ENCODE results near the gene ZNF778. TPM values are rescaled to one million over a fixed set of nuclear protein-coding genes. Genes with fewer than 3 reads are reported as not detected.
A peak's percentile ranks its signal among the peaks of the same experiment; 100 is the strongest.

The ZNF778 gene
- total RNA-seq, 1 experiment from 2014 or later = 19.5 TPM

GRCh38 chr16:89269805-89270665, 52.5 kb downstream of the ZNF778 start:
- H3K4me1 ChIP-seq (ENCODE audit: control insufficient read depth in 1 of 2, insufficient read depth in 2 of 2, low read length in 2 of 2) = peaks cover 0 to 18% of the 10 kb centered on the region in 2 experiments; a peak in 3 of 4 replicates
- no peak for DNase-seq (ENCODE audit: low read depth, low spot score)
- TF ChIP-seq CTCF (IDR thresholded peaks at IDR 0.05 in 2 of 3, conservative IDR thresholded peaks at IDR 0.05 in 1 of 3; ENCODE audit: borderline replicate concordance in 1 of 3, insufficient read depth in 1 of 3, low read depth in 2 of 3, low read length in 2 of 3) (0 out of 6 replicates have a peak, but pooled peaks of 1 of the 3 experiments have one; percentile 10), FOSL1 (IDR thresholded peaks at IDR 0.05; ENCODE audit: low read depth) (no peak), EGR1 (IDR thresholded peaks at IDR 0.05; ENCODE audit: low read depth) (no peak), SP1 (IDR thresholded peaks at IDR 0.05; ENCODE audit: low read depth) (no peak), ATF3 (IDR thresholded peaks at IDR 0.05) (no peak), YY1 (IDR thresholded peaks at IDR 0.05; ENCODE audit: extremely low read depth, insufficient replicate concordance, low read depth, low read length) (no peak)
- ChIA-PET CTCF (no interaction called here), POLR2A (no interaction called here), RAD21 (ENCODE audit: low non-redundant PET in 1 of 2, low total read pairs in 2 of 2, uncharacterized antibody in 2 of 2, unreplicated experiment in 2 of 2) (no interaction called here)
- H3K27ac ChIP-seq (ENCODE audit: low read depth, low read length) = peak overlapping the region; percentile 10; the same call in 1 of the 2 replicates
- no TSS peak for BruUV-seq (replicated peaks)
- peaks cover 29 to 49% of the 10 kb centered on the region in 2 experiments for H3K36me3 ChIP-seq (ENCODE audit: control insufficient read depth in 1 of 2, insufficient read depth in 2 of 2, low read length in 2 of 2)
- intact Hi-C loops (cut with micrococcal nuclease) = no loop called here
- H3K4me3 ChIP-seq (replicated peaks in 1 of 2; ENCODE audit: low read depth in 1 of 2, low read length in 2 of 2) = no peak overlapping the region
- H3K9ac ChIP-seq (ENCODE audit: low read length) = no peak overlapping the region
- peak overlapping the region; percentile 1; the same call in 1 of the 2 replicates for H3K4me2 ChIP-seq (ENCODE audit: low read length)
- H3K27me3 ChIP-seq (ENCODE audit: insufficient read depth, low read length) = no peaks in the 10 kb centered on the region
- H3K9me3 ChIP-seq (ENCODE audit: control insufficient read depth in 1 of 2, insufficient read depth in 1 of 2, low read depth in 1 of 2, low read length in 2 of 2) = no peaks in the 10 kb centered on the region
- ATAC-seq = peak; percentile 32
- H3K9me2 ChIP-seq (ENCODE audit: insufficient read depth) = no peaks in the 10 kb centered on the region
- H3K79me2 ChIP-seq (ENCODE audit: insufficient read depth, low read length) = peaks cover 32% of the 10 kb centered on the region; the same call in 1 of the 2 replicates
- H4K20me1 ChIP-seq (ENCODE audit: insufficient read depth) = no peaks in the 10 kb centered on the region
- H2AFZ ChIP-seq (ENCODE audit: low read depth, low read length, poor library complexity, severe bottlenecking) = no peak overlapping the region
